ENCODE results near the gene SLC30A10. TPM values are rescaled to one million over a fixed set of nuclear protein-coding genes. Genes with fewer than 3 reads are reported as not detected.

The SLC30A10 gene
- total RNA-seq, 1 experiment from 2014 or later: not detected

GRCh38 chr1:219954736-219955421 lies 26.5 kb upstream of the SLC30A10 start:
- intact Hi-C loops (cut with micrococcal nuclease; ENCODE audit: unreplicated experiment) (loop anchor here (10.0 kb wide), 1 partner anchor 120 kb away; no protein-coding TSS in a partner anchor), in situ Hi-C loops (cut with HindIII; ENCODE audit: low pct_unique_long_range_greater_than_20kb, low sequenced_read_pairs) (no loop called here)
- no peak for ATAC-seq
- no TSS peak for BruUV-seq (replicated peaks)
- ChIA-PET CTCF (no interaction called here), POLR2A (no interaction called here)
- Histone ChIP-seq H3K36me3 (ENCODE audit: control insufficient read depth, insufficient read depth, low read length) (no peaks in the 10 kb centered on the region), H3K9me3 (ENCODE audit: control insufficient read depth, insufficient read depth, low read depth, low read length) (no peaks in the 10 kb centered on the region), H3K4me3 (ENCODE audit: low read depth in 2 of 2, low read length in 2 of 2) (no peak overlapping the region), H3K4me1 (ENCODE audit: control insufficient read depth, insufficient read depth, low read length) (no peaks in the 10 kb centered on the region), H3K27ac (ENCODE audit: low read length) (no peak overlapping the region), H3K27me3 (ENCODE audit: control insufficient read depth, insufficient read depth, low read length) (no peaks in the 10 kb centered on the region; the same call in 1 of the 2 replicates)
- TF ChIP-seq CTCF (IDR thresholded peaks at IDR 0.05) (no peak), TCF7L2 (IDR thresholded peaks at IDR 0.05; ENCODE audit: low read depth, low read length) (no peak), SIN3A (IDR thresholded peaks at IDR 0.05; ENCODE audit: borderline replicate concordance, insufficient read depth, low read depth, low read length) (no peak), REST (IDR thresholded peaks at IDR 0.05; ENCODE audit: insufficient read depth in 1 of 2, low read depth in 2 of 2, low read length in 1 of 2) (no peak), POLR2AphosphoS5 (IDR thresholded peaks at IDR 0.05; ENCODE audit: low read depth, low read length) (no peak)
- DNase-seq (ENCODE audit: low read depth, low spot score): no peak

- Histone ChIP-seq H3K4me1 (ENCODE audit: control insufficient read depth, insufficient read depth, low read length) (no peaks in the 10 kb centered on the region), H3K27ac (ENCODE audit: low read length) (no peak overlapping the region), H3K27me3 (ENCODE audit: control insufficient read depth, insufficient read depth, low read length) (no peaks in the 10 kb centered on the region; the same call in 1 of the 2 replicates), H3K4me3 (ENCODE audit: low read depth in 2 of 2, low read length in 2 of 2) (no peak overlapping the region), H3K9me3 (ENCODE audit: control insufficient read depth, insufficient read depth, low read depth, low read length) (no peaks in the 10 kb centered on the region), H3K36me3 (ENCODE audit: control insufficient read depth, insufficient read depth, low read length) (no peaks in the 10 kb centered on the region)
- intact Hi-C loops (cut with micrococcal nuclease; ENCODE audit: unreplicated experiment) (loop anchor here (10.0 kb wide), 1 partner anchor 119 kb away; no protein-coding TSS in a partner anchor), in situ Hi-C loops (cut with HindIII; ENCODE audit: low pct_unique_long_range_greater_than_20kb, low sequenced_read_pairs) (no loop called here)
- CTCF ChIA-PET: no interaction called here
- ATAC-seq: no peak
- POLR2A ChIA-PET: no interaction called here
- TF ChIP-seq POLR2AphosphoS5 (IDR thresholded peaks at IDR 0.05; ENCODE audit: low read depth, low read length) (no peak), TCF7L2 (IDR thresholded peaks at IDR 0.05; ENCODE audit: low read depth, low read length) (no peak), REST (IDR thresholded peaks at IDR 0.05; ENCODE audit: insufficient read depth in 1 of 2, low read depth in 2 of 2, low read length in 1 of 2) (no peak), CTCF (IDR thresholded peaks at IDR 0.05) (no peak), SIN3A (IDR thresholded peaks at IDR 0.05; ENCODE audit: borderline replicate concordance, insufficient read depth, low read depth, low read length) (no peak)
- DNase-seq (ENCODE audit: low read depth, low spot score): no peak
- BruUV-seq (replicated peaks): no TSS peak
Observed at GRCh38 chr1:219954052-219954451, 25.7 kb upstream of the SLC30A10 start.
